Ureter (tissue), 1 donor: ENCODE measurements around the gene AGPAT2. TPM values are rescaled to one million over a fixed set of nuclear protein-coding genes. Genes with fewer than 3 reads are reported as not detected.
"Not testable (repeated sequence)": the region's sequence is repeated elsewhere in the genome, so short reads cannot be mapped to it uniquely, and the experiment has no call there.

ENCODE experiments used
- DNase-seq: peaks from one replicate; pipeline ENCODE4 v3.0.0-alpha.2; 2020; ENCODE audit warnings: low spot score
- total RNA-seq: library from RNA; stranded (reverse); gene quantifications from one replicate; pipeline ENCODE4 v1.2.4, GENCODE V29; 2023
- donor health status: DM: yes; HTN: yes; CAD: no.

The AGPAT2 gene
- total RNA-seq, 1 donor from 2014 or later: 52.2 TPM

DNA sequence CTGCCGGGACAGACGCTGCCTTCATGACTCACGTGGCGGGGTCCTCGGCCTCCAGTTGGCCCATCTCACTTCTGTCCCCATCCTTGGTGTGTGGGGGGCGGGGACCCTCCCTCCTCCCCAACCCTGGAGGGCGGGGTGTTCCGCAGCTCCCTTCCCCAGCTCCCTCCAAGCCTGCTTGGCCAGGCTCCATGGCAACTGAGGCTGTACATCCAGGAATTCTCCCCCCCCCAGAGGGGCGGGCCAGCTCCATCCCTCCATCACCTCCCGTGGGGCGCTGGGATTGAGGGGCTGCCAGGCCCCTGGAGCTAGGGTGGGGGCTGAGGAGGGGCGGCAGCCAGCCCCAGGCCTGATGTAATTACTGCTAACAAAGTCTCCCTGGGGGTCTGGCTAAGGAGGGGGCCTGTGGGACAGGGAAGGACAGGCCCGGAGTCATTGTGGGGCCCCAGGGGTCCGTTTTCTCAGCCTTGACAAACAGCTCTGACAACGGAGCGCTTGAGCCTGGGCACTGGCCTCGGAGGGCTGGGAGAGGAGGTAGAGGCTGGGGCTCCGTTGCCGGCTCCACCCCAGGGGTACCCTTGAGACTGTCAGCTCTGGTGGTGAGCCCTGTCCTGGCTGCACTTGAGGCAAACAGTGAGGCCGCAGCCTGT, 33.1 kb upstream of the AGPAT2 start:
- DNase-seq: no peak

DNA sequence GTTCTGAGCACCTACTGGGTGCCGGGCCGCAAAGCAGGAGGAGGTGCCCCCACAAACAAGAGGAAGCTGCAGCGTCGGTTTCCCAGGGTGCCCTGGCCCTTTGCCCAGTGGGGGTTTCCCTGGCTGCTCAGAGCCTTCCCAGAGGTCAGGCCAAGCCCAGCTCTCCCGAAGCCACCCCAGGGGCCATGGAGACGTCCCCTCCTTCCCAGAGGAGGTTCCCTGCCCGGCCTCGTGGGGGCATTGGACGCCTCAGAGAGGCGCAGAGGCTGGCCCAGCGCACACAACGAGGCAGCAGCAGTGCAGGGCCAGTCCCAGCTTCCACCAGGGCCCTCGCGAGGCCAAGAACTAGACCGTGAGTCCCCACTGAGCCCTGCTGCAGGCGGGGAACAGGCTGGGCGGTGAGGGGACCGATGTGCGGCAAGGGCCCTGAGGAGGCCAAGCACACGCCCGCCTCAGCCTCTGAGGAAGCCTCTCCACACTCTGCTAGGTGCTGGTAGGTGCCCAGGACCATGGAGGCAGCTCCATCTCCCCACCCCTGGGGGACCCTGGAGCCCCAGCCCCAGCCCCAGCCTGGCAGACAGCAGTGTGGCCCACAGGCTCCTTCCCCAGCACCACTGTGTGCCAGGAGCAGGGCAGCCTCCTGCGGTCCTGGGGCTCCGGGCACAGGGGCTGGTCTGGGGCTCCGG, 32.1 kb upstream of the AGPAT2 start:
- no peak for DNase-seq

DNA sequence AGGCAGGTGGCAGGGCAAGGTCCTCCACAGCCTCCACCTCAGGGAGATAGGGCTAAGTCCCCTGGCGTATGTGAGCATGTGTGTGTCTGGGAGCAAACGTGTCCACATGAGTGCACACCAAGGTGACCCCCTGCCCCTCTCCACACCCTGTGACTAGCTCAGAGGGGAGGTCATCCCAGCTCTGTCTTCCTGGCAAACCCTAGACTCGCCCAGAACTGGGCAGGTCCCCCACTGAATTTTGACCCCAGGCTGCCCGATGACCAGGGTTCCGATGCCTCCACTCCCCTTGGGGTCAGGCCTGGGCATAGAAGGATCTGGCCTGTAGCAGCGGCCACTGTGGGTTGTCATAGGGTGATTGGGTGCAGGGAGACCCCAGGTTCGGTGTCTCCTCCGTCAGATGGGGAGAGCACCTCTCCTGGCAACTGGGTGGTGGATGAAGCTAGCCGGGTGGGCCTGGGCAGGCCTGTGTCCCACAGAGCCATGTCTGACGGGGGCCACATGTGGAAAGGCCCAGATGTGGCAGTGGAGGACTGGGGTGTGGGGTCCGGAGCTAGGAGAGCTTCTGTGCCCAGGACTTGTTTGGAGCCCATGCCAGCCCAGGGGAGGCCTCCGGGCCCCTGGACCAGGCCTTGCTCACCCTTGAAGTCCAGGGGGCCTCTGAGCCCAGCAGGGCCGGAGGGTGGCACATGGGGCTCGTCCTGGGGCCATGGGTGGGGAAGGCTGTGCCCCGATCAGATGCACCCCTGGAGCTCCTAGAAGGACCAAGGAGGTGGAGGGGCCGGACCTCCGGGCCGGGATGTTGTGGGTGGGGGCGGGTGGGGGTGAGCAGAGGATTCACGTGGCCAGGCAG, 31.3 kb upstream of the AGPAT2 start:
- DNase-seq: no peak

DNA sequence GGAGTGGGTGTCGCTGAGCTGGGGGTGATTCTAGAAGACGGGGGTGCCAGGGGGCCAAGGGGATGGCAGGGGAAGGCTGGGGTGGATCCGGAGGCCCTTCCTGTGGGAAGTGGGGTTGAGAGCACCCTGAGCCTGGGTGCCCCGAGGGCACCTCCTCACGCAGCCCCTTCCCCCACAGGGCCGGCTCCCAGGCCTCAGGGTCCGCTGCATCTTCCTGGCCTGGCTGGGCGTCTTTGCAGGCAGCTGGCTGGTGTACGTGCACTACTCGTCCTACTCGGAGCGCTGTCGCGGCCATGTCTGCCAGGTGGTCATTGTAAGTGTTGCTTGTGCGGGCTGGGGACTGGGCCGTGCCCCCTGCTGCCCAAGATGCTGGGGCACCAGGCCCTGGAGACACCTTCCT, 30.1 kb upstream of the AGPAT2 start:
- no peak for DNase-seq

DNA sequence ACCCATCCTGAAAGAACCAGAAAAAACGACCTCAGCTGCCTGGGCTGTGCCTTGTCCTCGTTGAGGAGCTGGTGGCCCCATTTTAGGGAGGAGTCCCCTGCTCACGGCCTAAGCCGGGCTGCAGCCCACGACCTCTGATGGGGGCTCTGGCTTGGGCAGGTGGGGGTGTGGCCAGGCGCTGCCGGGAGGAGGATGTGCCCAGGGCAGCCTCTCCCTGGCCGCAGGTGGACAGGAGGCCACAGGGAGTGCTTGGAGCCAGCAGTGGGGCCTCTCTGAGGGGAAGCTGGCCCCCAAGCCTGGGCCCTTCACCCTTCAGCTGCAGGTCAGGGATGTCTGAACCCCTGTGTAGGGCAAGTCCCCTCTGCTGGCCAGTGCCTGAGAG, 27.6 kb upstream of the AGPAT2 start:
- DNase-seq: peak; percentile 42

DNA sequence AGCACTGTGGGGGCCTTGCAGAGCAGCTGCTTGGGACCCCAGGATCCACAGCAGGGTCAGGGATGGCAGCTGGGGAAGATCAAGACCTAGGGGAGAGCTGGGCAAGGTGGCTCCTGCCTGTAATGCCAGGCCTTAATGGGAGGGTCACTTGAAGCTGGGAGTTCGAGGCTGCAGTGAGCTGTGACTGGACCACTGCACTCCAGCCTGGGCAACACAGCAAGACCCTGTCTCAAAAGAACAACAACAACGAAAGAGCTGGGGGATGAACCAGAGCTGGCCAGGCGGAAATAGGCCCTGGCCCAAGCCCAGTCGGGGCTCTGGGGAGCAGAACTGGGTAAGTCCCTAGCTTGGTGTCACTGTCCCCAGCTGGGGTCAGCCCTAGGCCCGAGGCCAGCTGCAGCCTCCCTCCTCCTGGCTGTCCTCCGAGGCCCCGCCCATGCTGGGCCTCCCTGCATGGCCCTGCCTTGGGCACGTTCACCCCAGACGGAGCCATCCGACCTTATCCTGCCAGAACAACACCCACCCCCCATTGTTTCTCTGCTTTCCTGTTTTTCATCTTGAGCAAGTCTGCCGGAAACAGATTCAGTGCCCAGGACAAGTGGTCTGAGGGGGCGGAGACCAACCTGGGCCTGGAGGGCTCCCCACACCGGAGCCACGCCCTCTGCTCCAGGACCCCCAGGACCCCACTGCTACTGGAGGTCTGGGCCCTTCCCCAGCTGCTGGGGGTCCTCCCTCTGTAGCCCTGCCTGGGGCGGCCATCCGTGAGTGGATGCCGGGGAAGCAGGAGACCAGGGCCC, 27.0 kb upstream of the AGPAT2 start:
- DNase-seq: no peak

DNA sequence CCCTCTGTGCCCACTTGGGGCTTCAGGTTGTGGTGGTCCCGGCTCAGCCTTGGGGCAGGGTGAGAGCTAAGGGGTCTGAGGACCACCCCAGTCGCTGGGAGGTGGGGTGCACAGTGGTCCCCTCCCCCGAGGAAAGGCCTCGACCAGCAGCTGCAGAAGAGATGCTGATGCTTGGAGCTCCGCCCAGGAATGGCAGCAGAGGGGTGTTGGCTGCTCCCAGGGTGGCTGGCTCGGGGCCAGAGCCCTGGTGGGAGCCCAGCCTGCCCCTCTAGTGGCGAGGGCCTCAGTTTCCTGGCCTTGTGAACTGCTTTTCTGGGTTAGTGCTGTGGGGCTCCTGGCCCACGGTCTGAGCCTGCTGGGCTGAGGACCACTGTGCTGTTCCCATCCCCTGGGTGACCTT, 26.3 kb upstream of the AGPAT2 start:
- no peak for DNase-seq

DNA sequence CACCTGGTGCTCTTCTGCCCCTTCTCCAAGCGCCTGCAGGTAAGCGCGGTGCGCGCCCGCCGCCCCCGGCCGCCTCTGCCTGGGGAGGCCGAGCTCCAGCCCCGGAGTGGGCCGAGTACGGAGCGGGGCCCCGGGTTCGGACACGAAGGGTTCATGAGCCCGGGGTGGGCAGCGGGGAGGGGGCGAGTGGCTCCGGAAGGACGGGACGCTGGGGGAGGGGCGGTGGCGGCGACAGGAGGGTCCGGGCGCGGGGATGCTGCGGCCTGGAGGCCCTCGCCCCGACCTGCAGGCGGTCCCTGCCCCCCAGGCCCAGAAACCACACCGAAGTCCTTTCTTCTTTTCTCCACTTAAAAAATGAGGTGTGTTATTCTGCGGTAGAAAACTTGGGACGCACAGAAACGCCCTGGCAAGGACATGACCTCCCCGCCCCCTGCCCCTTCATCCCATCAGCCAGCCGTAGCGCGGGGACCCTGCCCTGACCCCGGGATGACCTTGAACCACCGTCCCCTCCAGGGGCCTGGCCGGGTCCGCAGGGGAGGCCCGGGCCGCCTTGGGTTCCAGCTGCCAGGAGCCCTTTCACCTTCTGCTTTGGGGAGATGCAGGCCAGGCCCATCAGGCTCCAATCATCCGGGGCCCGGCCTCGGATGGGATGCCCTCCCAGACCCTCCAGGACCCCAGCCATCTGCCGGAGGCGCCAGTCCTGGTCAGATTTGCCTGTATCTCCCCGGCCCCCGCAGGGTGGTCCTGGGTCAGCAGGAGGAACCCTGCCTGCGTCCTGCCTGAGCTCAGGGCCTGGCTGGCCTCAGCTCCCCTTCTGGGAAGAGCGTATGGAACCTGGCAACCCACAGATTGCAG, 25.7 kb upstream of the AGPAT2 start:
- peak; percentile 43 for DNase-seq

DNA sequence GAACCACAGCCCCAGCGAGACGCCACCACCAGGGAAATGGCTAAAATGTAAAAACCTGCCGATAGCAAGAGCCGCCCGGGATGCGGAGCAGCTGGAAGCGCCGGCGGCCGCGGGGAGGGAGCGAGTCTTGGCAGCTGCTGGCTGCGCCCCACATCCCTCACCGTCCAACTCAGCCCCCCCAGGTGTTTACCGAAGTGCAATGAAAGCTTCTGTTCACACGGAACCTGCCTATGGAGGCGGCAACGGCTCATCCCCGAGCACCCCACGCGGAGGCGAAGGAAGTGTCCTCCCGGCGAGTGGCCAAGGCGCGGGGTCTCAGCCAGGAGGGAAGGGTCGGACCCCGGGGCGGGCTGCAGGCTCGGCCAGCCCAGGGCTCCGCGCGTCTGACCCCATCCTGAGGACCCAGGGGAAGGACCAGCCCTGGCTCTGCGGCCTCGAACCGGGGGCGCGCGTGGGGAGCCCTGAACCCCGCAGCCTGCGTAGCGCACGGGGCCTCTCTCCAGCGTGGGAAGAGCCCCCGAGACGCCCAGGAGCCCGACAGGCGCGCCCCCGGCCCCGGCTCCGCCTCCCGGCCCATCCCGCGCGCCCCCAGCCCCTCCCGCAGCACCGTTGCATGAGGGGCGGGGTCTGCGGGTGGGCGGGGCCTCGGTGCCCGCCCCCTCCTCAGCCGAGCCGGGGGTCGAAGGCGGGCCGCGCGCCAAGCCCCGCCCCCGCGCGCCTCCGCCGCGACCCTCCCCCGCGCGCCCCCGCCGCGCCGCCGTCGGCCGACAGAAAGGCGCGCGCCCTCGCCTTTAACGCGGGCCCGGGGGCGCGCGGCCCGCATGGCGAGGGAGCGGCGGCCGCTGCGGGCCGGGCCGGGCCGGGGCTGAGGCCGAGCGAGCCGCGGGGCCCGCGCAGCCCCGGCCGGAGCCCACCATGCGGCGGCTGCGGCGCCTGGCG, 24.8 kb upstream of the AGPAT2 start, which contains the start of gene DIPK1B:
TSS of gene DIPK1B (plus strand) at position 822 of the 939 bp plus-strand sequence. CDS start at position 916, 94 bp downstream.
- peak; percentile 46 for DNase-seq

DNA sequence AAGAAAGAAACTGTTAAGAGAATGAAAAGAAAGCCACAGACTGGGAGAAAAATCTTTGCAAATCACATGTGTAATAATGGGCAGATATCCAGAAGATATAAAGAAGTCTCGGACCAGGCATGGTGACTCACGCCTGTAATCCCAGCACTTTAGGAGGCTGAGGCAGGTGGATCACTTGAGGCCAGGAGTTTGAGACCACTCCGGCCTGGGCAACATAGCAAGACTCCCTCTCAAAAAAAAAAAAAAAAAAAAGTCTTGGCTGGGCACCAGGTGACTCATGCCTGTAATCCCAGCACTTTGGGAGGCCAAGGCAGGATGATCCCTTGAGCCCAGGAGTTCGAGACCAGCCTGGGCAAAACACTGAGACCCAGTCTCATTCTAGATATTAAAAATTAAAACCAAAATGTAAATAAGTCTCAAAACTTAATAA, 24.0 kb upstream of the AGPAT2 start:
- DNase-seq: not testable (repeated sequence)

DNA sequence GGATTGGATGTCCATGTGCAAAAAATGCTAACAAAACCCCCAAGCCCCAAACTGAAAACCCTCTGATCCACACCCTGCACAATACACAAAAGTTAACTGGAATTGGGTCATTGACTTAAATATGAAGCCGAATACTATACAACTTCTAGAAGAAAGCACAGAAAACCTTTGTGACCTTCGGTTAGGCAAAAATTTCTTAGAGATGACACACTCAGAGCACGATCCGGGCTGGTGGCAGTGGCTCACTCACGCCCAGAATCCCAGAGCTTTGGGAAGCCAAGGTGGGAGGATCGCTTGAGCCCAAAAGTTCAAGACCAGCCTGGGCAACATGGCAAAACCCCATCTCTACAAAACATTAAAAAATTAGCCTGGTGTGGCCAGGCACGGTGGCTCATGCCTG, 23.3 kb upstream of the AGPAT2 start:
- no peak for DNase-seq

DNA sequence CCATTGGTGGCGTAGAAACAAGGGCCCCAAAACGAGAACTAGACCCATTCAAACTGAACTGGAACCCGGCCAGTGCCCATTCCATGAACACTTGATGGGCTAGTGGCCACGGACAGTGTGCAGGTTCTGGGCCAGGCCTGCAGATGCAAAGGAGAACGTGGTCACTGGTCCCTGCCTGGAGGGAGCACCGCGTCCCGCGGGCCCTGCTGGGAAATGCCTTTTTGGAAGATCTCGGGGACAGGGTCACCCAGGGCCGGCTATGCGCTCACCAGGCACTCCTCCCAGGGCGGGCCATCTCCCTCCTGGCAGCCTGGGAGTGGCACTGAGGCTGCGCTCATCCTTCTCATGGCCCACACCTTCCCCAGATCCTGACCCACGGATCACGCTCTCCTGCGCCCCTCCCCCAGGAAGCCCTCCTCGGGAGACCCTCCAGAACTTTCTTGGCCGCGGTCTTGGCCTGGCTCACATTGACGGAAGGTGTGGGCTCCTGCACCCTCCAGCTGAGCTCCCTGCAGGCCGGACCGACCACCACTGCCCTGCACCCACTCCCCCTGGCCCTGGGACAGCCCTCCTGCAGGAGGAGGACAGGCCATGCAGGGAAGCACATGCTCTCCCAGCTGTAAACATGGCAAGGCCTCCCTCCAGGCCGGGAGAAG, 22.3 kb upstream of the AGPAT2 start:
- peak; percentile 42 for DNase-seq

DNA sequence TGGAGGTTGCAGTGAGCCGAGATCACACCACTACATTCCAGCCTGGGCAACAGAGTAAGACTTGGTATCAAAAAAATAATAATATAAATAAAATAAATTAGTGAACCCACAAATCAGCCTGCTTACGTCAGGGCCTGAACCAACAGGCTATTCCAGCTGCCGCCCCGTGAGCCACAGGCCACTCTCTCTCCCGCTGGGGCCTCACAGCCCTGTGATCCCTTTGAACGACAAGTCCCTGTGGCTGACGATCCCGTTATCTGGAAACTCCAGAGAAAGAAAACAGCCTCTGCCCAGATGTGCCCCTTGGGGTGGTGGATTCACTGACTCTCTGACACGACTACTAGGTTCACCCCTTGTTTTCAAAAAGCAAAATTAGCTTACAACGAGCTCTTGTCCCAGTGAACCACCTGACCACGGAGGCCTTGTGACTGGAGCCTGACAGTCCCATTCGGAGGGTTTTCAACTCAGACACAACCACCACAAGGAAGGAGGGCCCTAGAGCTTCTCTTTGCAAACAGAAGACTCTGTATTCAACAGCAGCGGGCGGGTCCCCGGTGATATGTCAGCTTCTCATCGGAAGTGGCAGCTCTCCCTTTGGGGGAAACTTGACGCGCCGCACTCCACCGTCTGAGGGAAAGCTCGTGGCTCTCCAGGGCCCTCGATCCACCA, 20.7 kb upstream of the AGPAT2 start:
- DNase-seq: no peak

DNA sequence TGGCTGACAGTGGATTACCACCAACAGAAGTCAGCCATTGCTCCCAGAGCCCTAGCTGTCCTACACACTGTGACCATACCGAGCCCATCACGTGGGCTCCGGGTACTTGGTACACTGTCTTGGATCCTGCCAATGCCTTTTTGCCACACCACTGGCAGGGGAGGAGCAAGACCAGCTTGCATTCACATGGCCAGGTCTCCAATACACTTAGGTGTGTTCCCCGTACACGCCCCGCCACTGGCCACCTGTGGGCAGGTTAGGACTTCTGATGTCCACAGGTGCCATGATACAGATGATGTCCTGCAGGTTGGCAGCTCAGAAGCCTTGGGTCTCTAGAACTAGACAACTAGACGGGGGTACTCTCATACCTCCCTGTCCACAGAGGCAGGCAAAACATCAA, 19.8 kb upstream of the AGPAT2 start:
- no peak for DNase-seq

DNA sequence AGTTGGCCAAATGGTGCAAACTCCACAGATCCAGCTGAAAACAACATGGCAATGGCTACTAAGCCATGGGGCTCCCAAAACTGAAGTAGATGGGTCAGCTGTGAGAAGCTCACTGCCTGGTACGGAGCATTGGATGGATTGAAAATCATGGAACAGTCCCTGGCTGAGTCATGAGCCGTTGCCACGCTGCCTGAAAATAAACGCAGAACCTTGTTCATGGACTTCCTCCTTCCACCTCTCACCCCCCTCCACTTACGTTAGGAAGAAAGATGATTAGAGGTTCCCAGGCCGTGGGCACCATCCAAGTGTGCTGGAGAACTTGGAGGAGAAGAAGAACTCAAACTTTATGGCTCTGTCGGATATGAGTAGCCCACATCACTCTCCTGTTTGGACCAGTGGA, 18.3 kb upstream of the AGPAT2 start:
- DNase-seq: no peak

DNA sequence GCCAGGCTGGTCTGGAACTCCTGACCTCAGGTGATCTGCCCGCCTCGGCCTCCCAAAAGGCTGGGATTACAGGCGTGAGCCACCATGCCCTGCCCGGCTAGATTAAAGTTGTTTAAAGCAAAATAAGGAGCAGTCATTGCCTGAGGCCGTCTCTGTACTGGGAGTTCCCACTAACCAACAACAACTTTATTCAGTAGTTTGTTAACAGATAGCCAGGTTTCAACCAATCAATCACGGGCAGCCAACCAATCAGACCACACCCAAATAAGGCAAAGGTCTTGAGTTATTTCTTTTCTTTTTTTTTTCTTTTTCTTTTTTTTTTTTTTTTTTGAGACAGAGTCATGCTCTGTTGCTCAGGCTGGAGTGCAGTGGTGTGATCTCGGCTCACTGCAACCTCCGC, 17.5 kb upstream of the AGPAT2 start:
- DNase-seq: not testable (repeated sequence)

DNA sequence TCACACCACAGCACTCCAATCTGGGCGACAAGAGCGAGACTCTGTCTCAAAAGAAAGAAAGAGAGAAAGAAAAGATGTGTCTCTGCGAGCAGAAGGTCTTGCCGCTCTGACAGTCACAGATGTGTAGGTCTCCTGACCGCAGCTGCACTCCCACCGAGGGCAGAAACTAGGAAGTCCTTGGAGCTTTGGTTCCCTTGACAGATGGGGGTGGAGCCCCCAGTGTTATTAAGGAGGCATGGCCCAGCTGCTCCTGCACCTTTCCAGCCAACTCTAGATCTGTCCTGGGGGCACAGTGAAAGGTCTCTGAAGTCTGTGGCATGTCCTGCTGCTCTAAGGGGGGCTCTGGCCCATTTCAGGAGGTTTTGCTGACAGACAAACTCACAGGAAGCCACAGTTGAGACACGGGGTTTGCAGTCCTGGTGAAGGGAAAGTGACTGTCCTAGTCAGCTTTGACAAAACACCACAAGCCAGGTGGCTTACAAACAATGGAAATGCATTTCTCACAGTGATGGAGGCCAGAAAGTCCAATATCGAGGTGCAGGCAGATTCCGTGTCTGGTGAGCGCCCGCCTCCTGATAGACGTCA, 16.1 kb upstream of the AGPAT2 start:
- no peak for DNase-seq

DNA sequence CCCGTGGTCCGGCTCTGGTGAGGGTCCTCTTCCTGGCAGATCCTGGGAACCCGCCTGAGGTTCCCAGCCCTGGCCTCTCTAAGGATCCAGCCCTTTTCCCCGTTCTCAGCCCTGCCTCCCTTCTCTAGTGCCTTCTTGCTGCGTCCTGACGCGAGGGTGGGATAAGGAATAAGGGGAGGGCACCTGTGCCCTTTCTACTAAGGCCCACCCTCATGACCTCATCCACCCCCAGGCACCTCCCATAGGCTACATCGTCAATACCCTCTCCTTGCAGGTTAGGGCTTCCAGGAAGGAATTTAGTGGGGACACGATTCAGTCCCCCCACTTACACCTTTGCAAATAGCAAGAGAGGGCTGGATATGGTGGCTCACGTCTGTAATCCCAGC, 14.4 kb upstream of the AGPAT2 start:
- DNase-seq: no peak
